ENCODE data around the gene CLDN3.

- no peak for TF ChIP-seq CTCF (IDR thresholded peaks at IDR 0.05; ENCODE audit: borderline replicate concordance, extremely low read depth, low read length, poor library complexity, severe bottlenecking)
- no peak for TF ChIP-seq EZH2 (IDR thresholded peaks at IDR 0.05; ENCODE audit: borderline replicate concordance, low read depth, low read length, severe bottlenecking)
Observed at GRCh38 chr7:73766556-73767229, 3.4 kb downstream of the CLDN3 start.

Data from DND-41 (cell line).